H1 (cell line): ENCODE results near the gene EEPD1. TPM values are rescaled to one million over a fixed set of nuclear protein-coding genes. Genes with fewer than 3 reads are reported as not detected.

Experiments used
- CTCF ChIA-PET: fragments of 300-600 bp; sonication (Branson Sonifier 250); formaldehyde crosslinking; loops from one replicate; lab custom pipeline; 2021; ENCODE audit not compliant: partially characterized antibody; lab: Charles Lee
- POLR2A ChIA-PET: fragments of 300-600 bp; sonication (Branson Sonifier 250); formaldehyde crosslinking; loops from one replicate; lab custom pipeline; 2021; ENCODE audit warnings: inconsistent platforms; ENCODE audit not compliant: partially characterized antibody; lab: Charles Lee
- DNase-seq, 2 experiments: peaks; one replicate each; pipeline versions ENCODE4 v3.0.0 to v3.0.0-alpha.2; 2010 to 2022; ENCODE audit warnings: low spot score in 2 of 2, low read depth in 1 of 2, mixed read lengths in 1 of 2
- FAIRE-seq: peaks from 2 replicates; lab custom pipeline; 2011; peaks lifted over from hg19 to GRCh38; lab: Jason Lieb, UNC
- H2AFZ ChIP-seq: 2 replicates; pipeline ENCODE4 v1.8.1; 2012; ENCODE audit warnings: low read length, inconsistent platforms
- H2AK5ac ChIP-seq: 2 replicates; pipeline ENCODE4 v1.6.1; 2013; ENCODE audit warnings: low read depth, low read length
- H2BK120ac ChIP-seq: replicated peaks from 2 replicates; pipeline ENCODE3; 2013; ENCODE audit warnings: low read depth, low read length, inconsistent platforms
- H2BK12ac ChIP-seq: 2 replicates; pipeline ENCODE4 v1.6.1; 2013; ENCODE audit warnings: low read depth, low read length
- H2BK15ac ChIP-seq: 2 replicates; pipeline ENCODE4 v1.6.1; 2013; ENCODE audit warnings: low read length
- H2BK20ac ChIP-seq: 2 replicates; pipeline ENCODE4 v1.6.1; 2013; ENCODE audit warnings: low read length
- H2BK5ac ChIP-seq: 2 replicates; pipeline ENCODE4 v1.6.1; 2013; ENCODE audit warnings: low read depth, low read length
- H3K14ac ChIP-seq: 2 replicates; pipeline ENCODE4 v1.6.1; 2013; ENCODE audit warnings: inconsistent platforms; ENCODE audit not compliant: insufficient read length
- H3K18ac ChIP-seq: 2 replicates; pipeline ENCODE4 v1.6.1; 2013; ENCODE audit warnings: low read length; ENCODE audit errors: extremely low read depth
- H3K23ac ChIP-seq: 2 replicates; pipeline ENCODE4 v1.6.1; 2013; ENCODE audit warnings: inconsistent platforms; ENCODE audit not compliant: insufficient read length
- H3K23me2 ChIP-seq: 2 replicates; pipeline ENCODE4 v1.6.1; 2013; ENCODE audit warnings: low read depth, low read length
- H3K27ac ChIP-seq: 2 replicates; pipeline ENCODE4 v1.6.1; 2011; ENCODE audit warnings: low read depth, low read length, inconsistent platforms
- H3K27me3 ChIP-seq, 4 experiments: replicated peaks in 1 of 4; 1 replicate in 1 of 4; 2 replicates in 3 of 4; pipeline versions ENCODE4 v1.6.1 to v1.8.1; 2011 to 2013; ENCODE audit warnings: low read length in 3 of 4, mild to moderate bottlenecking in 3 of 4, inconsistent platforms in 2 of 4, mixed read lengths in 2 of 4, moderate library complexity in 1 of 4; ENCODE audit not compliant: control insufficient read depth in 3 of 4, insufficient read depth in 3 of 4; ENCODE audit errors: extremely low read depth in 1 of 4
- H3K36me3 ChIP-seq, 4 experiments: 2 replicates each; pipeline versions ENCODE4 v1.6.1 to v1.8.1; 2011 to 2013; ENCODE audit warnings: mild to moderate bottlenecking in 4 of 4, low read length in 3 of 4, moderate library complexity in 2 of 4, control low read depth in 1 of 4, inconsistent platforms in 1 of 4; ENCODE audit not compliant: insufficient read depth in 4 of 4, control insufficient read depth in 2 of 4
- H3K4ac ChIP-seq: replicated peaks from 2 replicates; pipeline ENCODE3; 2013; ENCODE audit warnings: low read length, low read depth, mixed read lengths, inconsistent platforms; ENCODE audit not compliant: insufficient read length
- H3K4me1 ChIP-seq, 4 experiments: replicated peaks in 1 of 4; 1 replicate in 1 of 4; 2 replicates in 3 of 4; pipeline versions ENCODE4 v1.6.1 to v1.8.1; 2011 to 2013; ENCODE audit warnings: low read length in 3 of 4, inconsistent platforms in 2 of 4, mixed read lengths in 1 of 4; ENCODE audit not compliant: insufficient read depth in 4 of 4, control insufficient read depth in 3 of 4
- H3K4me2 ChIP-seq, 2 experiments: 2 replicates each; pipeline versions ENCODE4 v1.6.1 to v1.8.1; 2011 to 2013; ENCODE audit warnings: low read depth in 2 of 2, low read length in 2 of 2, control low read depth in 1 of 2, inconsistent platforms in 1 of 2, mild to moderate bottlenecking in 1 of 2; ENCODE audit not compliant: insufficient read depth in 1 of 2
- H3K4me3 ChIP-seq, 4 experiments: fragments of 200-600, 300-600 bp in 1 of 4; sonication (generic), shearing (Covaris generic), sonication (Bioruptor Twin) in 1 of 4; 2 replicates each; pipeline versions ENCODE4 v1.5.1 to v1.8.1; 2011 to 2016; ENCODE audit warnings: low read length in 4 of 4, low read depth in 3 of 4, control low read depth in 2 of 4, inconsistent platforms in 2 of 4, mild to moderate bottlenecking in 2 of 4, mixed read lengths in 1 of 4, moderate library complexity in 1 of 4; ENCODE audit not compliant: insufficient read depth in 2 of 4; ENCODE audit errors: extremely low read depth in 1 of 4
- H3K56ac ChIP-seq: replicated peaks from 2 replicates; pipeline ENCODE3; 2013; ENCODE audit warnings: low read depth, mild to moderate bottlenecking, mixed read lengths, low read length, inconsistent platforms; ENCODE audit not compliant: insufficient read length
- H3K79me1 ChIP-seq: 2 replicates; pipeline ENCODE4 v1.6.1; 2013; ENCODE audit warnings: low read depth, low read length, control low read depth
- H3K79me2 ChIP-seq, 2 experiments: 2 replicates each; pipeline versions ENCODE4 v1.6.1 to v1.8.1; 2012 to 2013; ENCODE audit warnings: low read length in 2 of 2, mild to moderate bottlenecking in 2 of 2, inconsistent platforms in 1 of 2; ENCODE audit not compliant: insufficient read depth in 2 of 2, control insufficient read depth in 1 of 2
- H3K9ac ChIP-seq, 4 experiments: replicated peaks in 1 of 4; 1 replicate in 1 of 4; 2 replicates in 3 of 4; pipeline versions ENCODE4 v1.6.1 to v1.8.1; 2011 to 2013; ENCODE audit warnings: low read depth in 3 of 4, low read length in 3 of 4, control low read depth in 2 of 4, mild to moderate bottlenecking in 2 of 4, moderate library complexity in 2 of 4, inconsistent platforms in 1 of 4; ENCODE audit errors: extremely low read depth in 1 of 4
- H3K9me3 ChIP-seq, 2 experiments: 2 replicates each; pipeline versions ENCODE4 v1.6.1 to v1.8.1; 2012 to 2013; ENCODE audit warnings: mild to moderate bottlenecking in 2 of 2, moderate library complexity in 2 of 2, control low read depth in 1 of 2, inconsistent platforms in 1 of 2, low read depth in 1 of 2, low read length in 1 of 2, mixed read lengths in 1 of 2; ENCODE audit not compliant: insufficient read depth in 2 of 2
- H4K20me1 ChIP-seq, 2 experiments: replicated peaks in 1 of 2; 2 replicates each; pipeline versions ENCODE3 to v1.8.1; 2011 to 2013; ENCODE audit warnings: inconsistent platforms in 2 of 2, low read length in 2 of 2, mild to moderate bottlenecking in 1 of 2; ENCODE audit not compliant: insufficient read depth in 2 of 2, control insufficient read depth in 1 of 2
- H4K5ac ChIP-seq: 2 replicates; pipeline ENCODE4 v1.6.1; 2013; ENCODE audit warnings: low read length, low read depth, mixed read lengths, inconsistent platforms; ENCODE audit not compliant: insufficient read length
- H4K8ac ChIP-seq: 2 replicates; pipeline ENCODE4 v1.8.0; 2013; ENCODE audit warnings: mild to moderate bottlenecking, moderate library complexity, low read length, inconsistent platforms; ENCODE audit not compliant: insufficient read depth; ENCODE audit errors: extremely low read depth
- H4K91ac ChIP-seq: replicated peaks from 2 replicates; pipeline ENCODE3; 2013; ENCODE audit warnings: low read length, mixed read lengths, inconsistent platforms; ENCODE audit not compliant: insufficient read length
- BCL11A ChIP-seq, 2 experiments: IDR thresholded peaks; one replicate each; pipeline ENCODE4 v1.6.1; 2011; ENCODE audit warnings: low read depth in 2 of 2, low read length in 2 of 2, mild to moderate bottlenecking in 2 of 2
- CBX5 ChIP-seq: fragments of 300-800, 300-1000 bp; sonication (generic); IDR thresholded peaks from 2 replicates; pipeline ENCODE4 v1.7.1; 2016; ENCODE audit warnings: antibody characterized with exemption, low read length, low read depth
- CHD1 ChIP-seq: IDR thresholded peaks from 2 replicates; pipeline ENCODE4 v1.6.1; 2012; ENCODE audit warnings: low read depth, low read length, improper control_type of control experiment
- EGR1 ChIP-seq: IDR thresholded peaks from 2 replicates; pipeline ENCODE4 v1.6.1; 2011; ENCODE audit warnings: low read depth, low read length, borderline replicate concordance
- GABPA ChIP-seq: IDR thresholded peaks from 2 replicates; pipeline ENCODE4 v1.6.1; 2011; ENCODE audit warnings: mild to moderate bottlenecking, low read length, moderate library complexity, borderline replicate concordance; ENCODE audit not compliant: insufficient read depth
- MAFK ChIP-seq: IDR thresholded peaks from 2 replicates; pipeline ENCODE4 v1.6.1; 2012; ENCODE audit warnings: low read depth, mild to moderate bottlenecking, improper control_type of control experiment, low read length
- NRF1 ChIP-seq: IDR thresholded peaks from 2 replicates; pipeline ENCODE4 v1.6.1; 2011; ENCODE audit warnings: mild to moderate bottlenecking, low read depth, low read length, improper control_type of control experiment
- RNF2 ChIP-seq: fragments of 200-900, 300-1000 bp; sonication (generic); IDR thresholded peaks from 2 replicates; pipeline ENCODE4 v1.7.1; 2016; ENCODE audit warnings: borderline replicate concordance, low read depth, mild to moderate bottlenecking, antibody characterized with exemption, low read length; ENCODE audit not compliant: poor library complexity, severe bottlenecking; ENCODE audit errors: missing control alignments
- RXRA ChIP-seq: IDR thresholded peaks from 2 replicates; pipeline ENCODE4 v1.6.1; 2011; ENCODE audit warnings: low read depth, mild to moderate bottlenecking, low read length, moderate library complexity; ENCODE audit not compliant: insufficient read depth
- SAP30 ChIP-seq: fragments of 300-600 bp; sonication (generic); IDR thresholded peaks from 2 replicates; pipeline ENCODE4 v1.7.1; 2012; ENCODE audit warnings: low read length, moderate library complexity, mild to moderate bottlenecking, inconsistent platforms; ENCODE audit not compliant: insufficient read depth, insufficient replicate concordance
- TAF1 ChIP-seq: IDR thresholded peaks from 2 replicates; pipeline ENCODE4 v1.6.1; 2011; ENCODE audit warnings: mild to moderate bottlenecking, low read depth, low read length
- TBP ChIP-seq: IDR thresholded peaks from 2 replicates; pipeline ENCODE4 v1.6.1; 2011; ENCODE audit warnings: low read depth, low read length, improper control_type of control experiment
- WGBS, 2 experiments: shearing (Covaris generic) in 1 of 2; methylation state at CpG; one replicate each; pipeline versions ENCODE4 v1.1.6 to v1.1.7; 2013 to 2015; ENCODE audit warnings: low lambda C conversion rate in 2 of 2, mixed read lengths in 2 of 2, inconsistent platforms in 1 of 2, low coverage in 1 of 2, missing lambda C conversion rate in 1 of 2; ENCODE audit not compliant: insufficient replicate concordance in 2 of 2, insufficient coverage in 1 of 2, insufficient read length in 1 of 2; ENCODE audit errors: extremely low coverage in 1 of 2, missing lambda C conversion rate in 1 of 2; 5-methylcytosine and 5-hydroxymethylcytosine counted together
- polyA plus RNA-seq, 7 experiments: library from polyadenylated mRNA; depleted of rRNA in 3 of 7; stranded (reverse) in 5 of 7; unstranded in 2 of 7; fragments of >200 nt in 5 of 7; fragments of 200-250 nt in 2 of 7; gene quantifications; 1 replicate in 5 of 7; 2 replicates in 1 of 7; 4 replicates in 1 of 7; pipeline versions ENCODE4 v1.2.1 to v1.2.3, GENCODE V29; 2011 to 2013; ENCODE audit warnings: missing spikeins in 2 of 7, mixed read lengths in 2 of 7
- total RNA-seq: library from RNA; stranded (reverse); fragmentation: NEBNext Ultra II Directional; extraction: Animal tissue kit (Norgen Biotek cat#: 25700); gene quantifications from 2 replicates; pipeline ENCODE4 v1.2.1, GENCODE V29; 2021
- TF ChIP-seq, protein P1 (sequence below): IDR thresholded peaks from 2 replicates; pipeline ENCODE4 v1.6.1; 2012; ENCODE audit warnings: low read length, inconsistent platforms

EEPD1 gene
- total and polyA plus RNA-seq, 2 of the 8 experiments (the other 6 are each of a cell fraction or from before 2014, with no cell fraction given), result 3.1 to 7.8 TPM

DNA sequence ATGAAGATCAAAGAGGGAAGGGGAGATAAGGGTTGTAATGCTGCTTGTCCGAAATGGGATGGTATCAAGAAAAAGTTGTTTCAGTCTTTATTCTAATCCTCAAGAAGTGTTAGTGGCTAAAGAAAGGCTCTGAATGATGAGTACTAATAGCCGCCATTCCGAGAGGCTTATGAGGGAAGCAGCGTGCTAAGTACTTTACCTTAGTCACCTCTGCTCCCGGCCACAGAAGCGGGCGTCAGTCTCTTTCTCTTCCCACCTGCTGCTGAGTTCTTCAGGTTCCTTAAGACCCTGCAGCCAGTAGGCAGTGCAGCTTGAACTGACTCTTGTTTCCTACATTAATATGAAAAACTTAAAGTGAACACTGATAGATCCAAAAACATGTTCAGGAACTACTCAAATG lies 73.1 kb downstream of the EEPD1 start:
- Histone ChIP-seq H3K36me3 (no peaks in the 10 kb centered on the region), H2BK120ac (no peak overlapping the region), H3K23me2 (no peaks in the 10 kb centered on the region), H3K9me3 (no peaks in the 10 kb centered on the region), H3K23ac (no peak overlapping the region), H3K14ac (no peak overlapping the region), H3K18ac (no peak overlapping the region), H3K56ac (no peak overlapping the region), H2AFZ (no peak overlapping the region), H4K91ac (no peak overlapping the region), H3K79me1 (no peaks in the 10 kb centered on the region), H3K9ac (no peak overlapping the region), H3K4me1 (no peaks in the 10 kb centered on the region; a peak in 1 of 7 replicates), H2BK12ac (no peak overlapping the region), H3K27me3 (no peaks in the 10 kb centered on the region), H2AK5ac (no peak overlapping the region), H3K79me2 (no peaks in the 10 kb centered on the region), H4K20me1 (no peaks in the 10 kb centered on the region), H3K4ac (no peak overlapping the region), H2BK5ac (no peak overlapping the region), H4K8ac (no peak overlapping the region), H4K5ac (no peak overlapping the region), H2BK15ac (no peak overlapping the region), H3K4me2 (no peak overlapping the region), H3K4me3 (no peak overlapping the region), H2BK20ac (no peak overlapping the region), H3K27ac (no peak overlapping the region)
- ChIA-PET CTCF (no interaction called here), POLR2A (no interaction called here)
- FAIRE-seq, result no peak
- WGBS, 2 experiments, result 84% methylated on average over 7 of the region's 7 CpGs; no CpG with 5 or more reads in 1 of the 2 experiments
- DNase-seq, result no peak
- TF ChIP-seq EGR1, result no peak
- TF ChIP-seq NRF1, result no peak
- TF ChIP-seq RXRA, result no peak
- no peak for TF ChIP-seq MAFK
- TF ChIP-seq, protein P1, sequence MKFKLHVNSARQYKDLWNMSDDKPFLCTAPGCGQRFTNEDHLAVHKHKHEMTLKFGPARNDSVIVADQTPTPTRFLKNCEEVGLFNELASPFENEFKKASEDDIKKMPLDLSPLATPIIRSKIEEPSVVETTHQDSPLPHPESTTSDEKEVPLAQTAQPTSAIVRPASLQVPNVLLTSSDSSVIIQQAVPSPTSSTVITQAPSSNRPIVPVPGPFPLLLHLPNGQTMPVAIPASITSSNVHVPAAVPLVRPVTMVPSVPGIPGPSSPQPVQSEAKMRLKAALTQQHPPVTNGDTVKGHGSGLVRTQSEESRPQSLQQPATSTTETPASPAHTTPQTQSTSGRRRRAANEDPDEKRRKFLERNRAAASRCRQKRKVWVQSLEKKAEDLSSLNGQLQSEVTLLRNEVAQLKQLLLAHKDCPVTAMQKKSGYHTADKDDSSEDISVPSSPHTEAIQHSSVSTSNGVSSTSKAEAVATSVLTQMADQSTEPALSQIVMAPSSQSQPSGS, result no peak
- TF ChIP-seq CHD1, result no peak
- no peak for TF ChIP-seq GABPA
- no peak for TF ChIP-seq BCL11A (IDR thresholded peaks at IDR 0.05; ENCODE audit: low read depth in 2 of 2, low read length in 2 of 2)
- TF ChIP-seq SAP30, result no peak
- TF ChIP-seq TBP, result no peak
- TF ChIP-seq CBX5, result no peak
- no peak for TF ChIP-seq TAF1
- TF ChIP-seq RNF2, result no peak
